Urothelium cell line (cell line): ENCODE measurements around the gene RANBP9.

Experiments used
- DNase-seq: peaks from one replicate; pipeline ENCODE4 v3.0.0; 2011; ENCODE audit warnings: low spot score, mixed read lengths
- FAIRE-seq: peaks from 2 replicates; lab custom pipeline; 2011; peaks lifted over from hg19 to GRCh38; lab: Jason Lieb, UNC

The RANBP9 gene

GRCh38 chr6:13655700-13656099 is 55.9 kb downstream of the RANBP9 start:
- FAIRE-seq, result no peak
- DNase-seq, result no peak

DNA sequence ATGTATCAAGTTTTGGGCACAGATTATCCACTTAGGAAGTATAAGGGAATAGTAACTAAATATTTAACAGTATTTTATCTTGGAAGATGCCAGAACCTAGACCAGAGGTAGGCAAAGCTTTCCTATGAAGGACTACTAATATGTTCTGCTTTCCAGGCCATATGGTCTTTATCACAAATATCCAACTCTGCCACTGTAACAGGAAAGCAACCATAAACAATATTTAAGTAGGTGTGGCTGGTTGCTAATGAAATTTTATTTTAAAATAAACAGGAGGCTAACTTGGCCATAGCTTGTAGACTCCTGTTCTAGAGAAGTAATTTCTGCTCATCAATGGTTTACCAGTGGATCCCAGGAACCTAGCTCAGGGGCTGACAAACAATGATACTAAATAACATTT is 57.1 kb downstream of the RANBP9 start:
- no peak for FAIRE-seq
- no peak for DNase-seq

- DNase-seq (no peak), FAIRE-seq (no peak)
Observed at GRCh38 chr6:13653296-13653695, 58.3 kb downstream of the RANBP9 start.

DNA sequence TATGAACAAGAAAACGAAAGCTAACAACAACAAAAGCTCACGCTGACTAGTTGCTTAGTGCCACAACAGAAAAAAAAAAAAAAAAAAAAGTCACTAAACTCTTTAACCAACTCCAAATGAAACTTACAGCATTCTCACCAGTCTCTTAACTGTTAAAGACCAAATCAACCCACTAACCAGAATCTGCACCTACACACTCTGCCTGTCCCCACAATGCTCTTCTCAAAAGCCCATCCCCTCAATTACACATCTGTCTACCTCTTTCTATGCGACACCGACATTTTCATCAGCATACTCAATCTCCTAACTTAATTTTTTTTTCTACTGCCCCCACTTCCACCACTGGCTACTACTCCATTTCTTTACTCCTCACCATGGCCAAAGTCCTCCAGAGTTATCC is 62.2 kb downstream of the RANBP9 start:
- no peak for DNase-seq
- FAIRE-seq, result no peak

GRCh38 chr6:13648850-13649249 is 62.8 kb downstream of the RANBP9 start:
- FAIRE-seq, result no peak
- DNase-seq, result no peak

DNA sequence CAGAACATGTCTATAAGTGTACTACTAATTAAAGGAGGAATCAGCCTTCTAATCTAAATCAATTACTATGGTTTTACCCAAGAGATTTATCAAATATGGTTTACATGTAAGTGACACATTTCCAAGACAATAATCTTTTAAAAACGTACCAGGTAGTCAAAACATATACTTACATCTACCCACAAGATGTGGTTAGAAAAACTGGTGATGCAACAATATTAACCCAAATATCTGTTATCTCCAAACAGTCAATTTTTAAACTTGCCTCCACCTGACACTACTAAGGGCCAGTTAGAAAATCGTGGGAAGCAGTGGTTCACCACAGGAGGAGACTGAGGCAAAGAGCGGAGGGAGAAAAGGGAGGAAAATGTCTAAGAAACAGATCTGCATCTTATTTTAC is 68.5 kb downstream of the RANBP9 start:
- FAIRE-seq (no peak), DNase-seq (no peak)

DNA sequence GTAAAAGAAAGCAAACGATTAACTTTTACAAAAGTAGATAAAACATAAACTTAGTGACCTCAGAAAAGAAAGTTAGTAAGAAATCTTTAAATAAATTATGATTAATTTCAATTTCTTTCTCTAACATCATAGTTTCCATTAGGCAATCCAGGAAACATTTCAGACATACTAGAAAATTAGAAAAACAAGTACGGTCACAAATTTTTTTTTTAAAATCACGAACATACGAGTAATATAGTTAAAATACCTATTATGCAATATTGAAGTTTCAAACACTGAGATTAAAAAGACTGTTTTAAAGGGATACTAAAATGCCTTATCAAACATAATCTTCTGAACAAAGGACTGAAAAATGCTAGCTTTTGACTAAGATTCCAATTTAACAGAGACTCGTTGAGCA is 70.3 kb downstream of the RANBP9 start:
- FAIRE-seq, result no peak
- DNase-seq, result no peak

- FAIRE-seq (no peak), DNase-seq (no peak)
Observed at GRCh38 chr6:13638626-13639025, 73.0 kb downstream of the RANBP9 start.

DNA sequence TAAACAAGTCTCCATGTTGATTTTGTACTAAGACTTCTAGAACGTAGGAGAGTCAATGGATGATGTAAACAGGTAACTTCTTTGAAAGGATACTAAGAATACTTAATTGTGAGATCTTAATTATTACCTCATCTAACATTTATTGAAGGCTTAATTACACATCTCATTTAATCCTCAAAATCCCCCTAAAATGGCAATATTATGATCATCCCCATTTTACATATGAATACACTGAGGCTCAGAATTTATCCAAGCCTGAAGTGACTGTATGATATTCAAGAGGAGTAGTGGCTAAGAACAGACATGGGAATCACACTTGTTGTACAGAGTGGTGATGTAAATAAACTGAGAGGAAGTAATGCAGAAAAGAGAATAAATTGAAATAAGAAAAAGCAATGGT is 73.6 kb downstream of the RANBP9 start:
- FAIRE-seq (no peak), DNase-seq (no peak)

DNA sequence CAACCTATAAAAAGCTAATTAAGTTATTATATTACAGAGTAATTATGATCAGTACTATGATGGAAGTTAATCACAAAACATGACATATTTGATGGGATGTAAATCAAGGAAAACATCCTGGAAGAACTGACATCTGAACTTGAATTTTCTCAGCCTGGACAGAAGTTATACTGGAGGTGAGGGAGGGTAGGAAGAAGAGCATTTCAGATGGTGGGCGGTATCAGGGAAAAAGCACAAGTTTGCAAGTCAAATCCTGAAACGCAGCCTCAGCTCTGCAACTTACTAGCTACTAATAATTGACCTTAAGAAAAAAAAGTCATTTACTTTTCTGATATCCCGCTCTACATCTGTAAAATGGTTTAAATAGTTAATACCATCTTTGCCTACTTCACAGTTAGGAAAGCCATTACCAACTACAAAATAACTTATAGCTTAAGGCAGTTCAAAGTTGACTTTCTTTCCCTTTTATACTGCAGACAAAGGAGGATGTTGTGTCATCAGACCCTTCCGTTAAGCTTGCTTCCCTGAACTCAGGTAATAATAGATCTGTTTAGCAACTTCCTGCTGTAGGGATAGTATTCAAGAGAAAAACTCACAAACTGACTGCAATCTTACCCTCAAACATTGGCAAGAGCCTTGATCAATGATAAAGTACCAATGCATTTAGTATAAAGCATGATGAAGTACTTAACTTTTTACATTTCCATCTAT is 75.5 kb downstream of the RANBP9 start:
- FAIRE-seq (no peak), DNase-seq (no peak)

DNA sequence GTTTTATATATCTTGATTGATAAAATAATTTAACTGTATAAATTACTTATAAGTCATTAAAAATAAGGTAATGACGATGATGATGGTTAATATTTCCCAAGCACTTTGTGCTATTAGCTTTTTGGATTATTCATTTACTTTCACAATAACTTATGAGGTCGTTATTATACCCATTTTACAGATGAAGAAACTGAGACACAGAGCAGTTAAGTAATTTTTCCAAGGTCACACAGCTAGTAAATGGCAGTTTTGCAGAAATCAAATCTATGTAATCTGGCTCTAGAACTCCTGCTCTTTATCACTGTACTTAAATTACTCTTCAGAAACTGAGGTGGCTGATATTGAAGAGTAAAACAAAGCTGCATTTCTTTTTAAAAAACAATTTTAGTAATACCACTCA is 78.3 kb downstream of the RANBP9 start:
- FAIRE-seq (no peak), DNase-seq (no peak)

- FAIRE-seq, result no peak
- DNase-seq, result no peak
Observed at GRCh38 chr6:13630499-13630898, 81.1 kb downstream of the RANBP9 start.

- FAIRE-seq (no peak), DNase-seq (no peak)
Observed at GRCh38 chr6:13629459-13630116, 82.0 kb downstream of the RANBP9 start.

DNA sequence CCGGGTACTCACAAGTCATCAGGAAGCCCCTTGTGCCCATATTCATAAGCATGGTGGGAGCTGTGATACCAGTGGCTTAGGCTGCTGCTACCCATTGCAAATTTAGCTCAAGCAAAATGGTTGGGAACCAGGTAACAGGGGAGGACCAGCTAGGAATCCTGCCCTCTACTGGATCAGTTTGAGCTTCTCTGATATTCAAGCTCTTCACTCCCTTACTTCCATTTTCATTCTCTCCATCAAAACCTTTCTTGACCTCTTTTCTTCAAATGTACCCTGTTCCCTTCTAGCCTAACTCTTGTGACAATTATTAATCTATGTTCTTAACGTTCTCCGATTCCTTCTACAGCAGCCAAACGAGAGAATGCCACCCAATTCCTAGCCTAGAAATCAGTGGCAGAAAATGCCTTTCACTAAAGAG is 86.8 kb downstream of the RANBP9 start:
- peak; percentile 26 for DNase-seq
- no peak for FAIRE-seq

DNA sequence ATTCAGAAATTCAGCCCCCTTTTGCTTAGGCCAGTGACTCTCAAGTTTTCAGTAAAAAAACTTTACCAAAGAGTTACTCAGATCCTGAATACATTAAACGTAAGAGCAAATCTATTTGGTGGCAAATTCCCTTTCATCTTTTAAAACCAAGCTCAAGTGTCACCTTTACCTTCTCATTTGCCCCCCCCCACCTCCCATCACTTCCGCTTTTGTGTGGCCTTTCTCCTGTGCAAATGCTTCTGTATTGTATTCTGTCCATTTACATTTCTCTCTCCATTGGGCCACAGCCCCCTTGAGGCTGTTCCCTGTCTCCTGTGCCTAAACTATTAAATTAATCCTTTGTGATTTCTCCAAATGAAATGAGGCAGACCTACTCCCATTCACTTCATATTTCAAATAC is 94.6 kb downstream of the RANBP9 start:
- FAIRE-seq (no peak), DNase-seq (no peak)

- DNase-seq (peak; percentile 21), FAIRE-seq (no peak)
Observed at GRCh38 chr6:13615792-13616120, 95.9 kb downstream of the RANBP9 start.

GRCh38 chr6:13614926-13615791 is 96.5 kb downstream of the RANBP9 start, which contains the start of gene NOL7:
NOL7 (plus strand) TSS chr6:13615335; CDS start chr6:13615359, 24 bp downstream.
- DNase-seq, result peak; percentile 97
- FAIRE-seq, result peak; percentile 83

DNA sequence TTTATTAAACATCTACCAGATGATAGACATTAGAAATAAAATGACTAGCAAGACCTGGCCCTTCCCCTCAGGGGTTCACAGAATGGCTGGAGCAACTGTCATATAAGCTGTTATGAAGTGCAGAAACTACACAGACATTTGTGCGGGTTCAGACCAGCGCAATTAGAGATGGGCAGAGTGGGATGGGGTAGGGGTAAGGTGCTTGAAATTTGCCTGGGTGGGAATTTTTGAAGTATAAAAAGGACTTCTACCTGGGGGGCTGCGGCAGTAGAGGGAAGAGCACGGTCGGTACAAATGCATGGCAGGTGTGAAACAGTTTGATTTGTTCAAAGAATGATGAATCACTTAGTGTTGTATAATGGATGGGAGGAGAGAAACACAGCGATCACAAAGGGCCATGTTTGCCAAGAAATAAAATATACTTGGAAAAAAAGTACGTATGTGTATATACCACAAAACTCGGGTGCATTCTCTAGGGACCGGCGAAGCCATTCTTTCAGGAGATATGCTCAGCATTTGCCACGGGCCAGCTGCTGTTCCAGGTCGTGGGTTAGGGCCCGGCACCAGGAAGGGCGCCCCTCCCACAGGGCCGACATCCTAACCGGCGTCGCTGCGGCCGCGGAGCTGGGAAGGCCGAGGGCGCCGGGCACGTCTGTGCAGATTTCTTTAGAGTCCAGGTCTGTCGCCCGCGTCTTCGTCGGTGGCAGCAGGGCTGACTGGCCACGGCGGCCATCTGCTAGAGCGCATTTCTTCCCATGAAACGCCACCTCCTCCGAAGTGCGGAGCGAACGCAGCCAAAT is 97.3 kb downstream of the RANBP9 start:
- DNase-seq, result peak; percentile 50
- no peak for FAIRE-seq

GRCh38 chr6:13613029-13613594 is 98.5 kb downstream of the RANBP9 start:
- FAIRE-seq (no peak), DNase-seq (no peak)

DNA sequence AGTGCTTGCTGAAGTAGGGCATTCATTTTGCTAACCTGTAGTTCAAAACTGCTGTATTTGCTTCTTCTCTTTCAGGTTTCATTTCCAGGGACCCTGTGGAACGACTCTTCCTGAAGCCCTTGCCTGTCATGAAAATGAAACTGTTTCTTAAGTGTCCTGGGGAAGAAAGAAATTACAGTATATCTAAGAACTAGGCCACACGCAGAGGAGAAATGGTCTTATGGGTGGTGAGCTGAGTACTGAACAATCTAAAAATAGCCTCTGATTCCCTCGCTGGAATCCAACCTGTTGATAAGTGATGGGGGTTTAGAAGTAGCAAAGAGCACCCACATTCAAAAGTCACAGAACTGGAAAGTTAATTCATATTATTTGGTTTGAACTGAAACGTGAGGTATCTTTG is 99.9 kb downstream of the RANBP9 start:
- FAIRE-seq (no peak), DNase-seq (no peak)

- no peak for FAIRE-seq
Observed at GRCh38 chr6:13605634-13606033, 106.0 kb downstream of the RANBP9 start.

More at GRCh38 chr6:13605634-13606033, 106.0 kb downstream of the RANBP9 start:
- no peak for DNase-seq
